ENCODE data around the gene ARHGAP42.

GRCh38 chr11:100695911-100696310 is 8.8 kb downstream of the ARHGAP42 start:
- TF ChIP-seq POLR2A (IDR thresholded peaks at IDR 0.05) (no peak), CTCF (IDR thresholded peaks at IDR 0.05) (no peak), POLR2AphosphoS5 (IDR thresholded peaks at IDR 0.05) (no peak)

Measured in stomach (tissue), 4 donors.